GM12878 (cell line): ENCODE data around the gene USP50. TPM values are rescaled to one million over a fixed set of nuclear protein-coding genes. Genes with fewer than 3 reads are reported as not detected.

Source experiments
- ATAC-seq: fragments of 200-7000 bp; cut with Tn5 transposase; 3 replicates; pipeline ENCODE4 v1.9.1; 2020; ENCODE audit warnings: mild to moderate bottlenecking, moderate library complexity
- BruUV-seq: library from RNA; stranded (reverse); fragments of 400-500 nt; replicated peaks from 2 replicates; lab custom pipeline; 2021; lab: Mats Ljungman, UMichigan
- CTCF ChIA-PET: fragments of 300-600 bp; sonication (Branson Sonifier 250); formaldehyde crosslinking; extraction: SDS; loops from one replicate; lab custom pipeline; 2021; ENCODE audit warnings: inconsistent platforms; lab: Yijun Ruan, JAX
- POLR2A ChIA-PET: fragments of 350-600 bp; formaldehyde crosslinking; extraction: SDS; loops from one replicate; lab custom pipeline; 2021; ENCODE audit warnings: inconsistent platforms; lab: Charles Lee
- RAD21 ChIA-PET: fragments of 300-600 bp; sonication (Branson Sonifier 250); formaldehyde crosslinking; loops from one replicate; lab custom pipeline; 2023; ENCODE audit warnings: antibody characterized with exemption; ENCODE audit not compliant: unreplicated experiment; lab: Charles Lee
- SMC1A ChIA-PET: fragments of 300-600 bp; sonication (Branson Sonifier 250); formaldehyde crosslinking; loops from one replicate; lab custom pipeline; 2023; ENCODE audit not compliant: unreplicated experiment, uncharacterized antibody; lab: Charles Lee
- DNase-seq: peaks from one replicate; pipeline ENCODE4 v3.0.0-alpha.2; 2011; ENCODE audit warnings: low read depth, low spot score
- FAIRE-seq: peaks from 3 replicates; lab custom pipeline; 2011; peaks lifted over from hg19 to GRCh38; lab: Jason Lieb, UNC
- H2AFZ ChIP-seq: 2 replicates; pipeline ENCODE4 v1.6.0; 2011; ENCODE audit warnings: low read depth, low read length, control low read depth; ENCODE audit not compliant: control insufficient read depth
- H3K27ac ChIP-seq: 2 replicates; pipeline ENCODE4 v1.5.1; 2011; ENCODE audit warnings: control low read depth; ENCODE audit not compliant: control insufficient read depth, insufficient read depth
- H3K27me3 ChIP-seq, 2 experiments: replicated peaks in 1 of 2; 2 replicates each; pipeline versions ENCODE4 v1.6.0 to v1.6.1; 2011; ENCODE audit warnings: low read length in 1 of 2; ENCODE audit not compliant: control insufficient read depth in 2 of 2, insufficient read depth in 2 of 2
- H3K36me3 ChIP-seq, 2 experiments: 2 replicates each; pipeline ENCODE4 v1.5.1; 2011; ENCODE audit warnings: low read length in 1 of 2; ENCODE audit not compliant: control insufficient read depth in 2 of 2, insufficient read depth in 2 of 2
- H3K4me1 ChIP-seq: 2 replicates; pipeline ENCODE4 v1.6.1; 2011; ENCODE audit warnings: mild to moderate bottlenecking, low read length, moderate library complexity, mixed read lengths; ENCODE audit not compliant: control insufficient read depth, insufficient read depth
- H3K4me2 ChIP-seq: 2 replicates; pipeline ENCODE4 v1.6.0; 2011; ENCODE audit warnings: control low read depth; ENCODE audit not compliant: control insufficient read depth, insufficient read depth
- H3K4me3 ChIP-seq: fragments of 200-600 bp; sonication (generic); 2 replicates; pipeline ENCODE4 v1.5.1; 2016
- H3K79me2 ChIP-seq: 2 replicates; pipeline ENCODE4 v1.6.0; 2011; ENCODE audit warnings: low read length; ENCODE audit not compliant: control insufficient read depth, insufficient read depth
- H3K9ac ChIP-seq: 2 replicates; pipeline ENCODE4 v1.8.0; 2011; ENCODE audit warnings: low read length, control low read depth, mixed read lengths; ENCODE audit not compliant: control insufficient read depth, insufficient read depth
- H3K9me3 ChIP-seq: replicated peaks from 3 replicates; pipeline ENCODE4 v1.5.1; 2011; ENCODE audit warnings: mild to moderate bottlenecking, low read length; ENCODE audit not compliant: control insufficient read depth, insufficient read depth
- H4K20me1 ChIP-seq: 2 replicates; pipeline ENCODE4 v1.6.0; 2011; ENCODE audit not compliant: control insufficient read depth, insufficient read depth
- EZH2 ChIP-seq: IDR thresholded peaks from 2 replicates; pipeline ENCODE4 v1.6.1; 2012; ENCODE audit warnings: low read depth, mild to moderate bottlenecking, control low read depth, inconsistent platforms, low read length, borderline replicate concordance; ENCODE audit not compliant: control insufficient read depth
- MTA3 ChIP-seq: IDR thresholded peaks from 2 replicates; pipeline ENCODE4 v1.6.1; 2012; ENCODE audit warnings: low read length, inconsistent platforms, borderline replicate concordance
- NFIC ChIP-seq: IDR thresholded peaks from 2 replicates; pipeline ENCODE4 v1.6.1; 2012; ENCODE audit warnings: low read depth, mild to moderate bottlenecking, inconsistent platforms, low read length, moderate library complexity
- NFXL1 ChIP-seq: fragments of 450-650 bp; IDR thresholded peaks from 2 replicates; pipeline ENCODE4 v1.6.1; 2017; ENCODE audit warnings: antibody characterized with exemption, mild to moderate bottlenecking, borderline replicate concordance
- RFX5 ChIP-seq: IDR thresholded peaks from 2 replicates; pipeline ENCODE4 v1.6.1; 2011; ENCODE audit warnings: low read depth, low read length, improper control_type of control experiment
- SP1 ChIP-seq: IDR thresholded peaks from one replicate; pipeline ENCODE4 v1.6.1; 2011; ENCODE audit warnings: low read depth, low read length
- ZBED1 ChIP-seq: IDR thresholded peaks from 2 replicates; pipeline ENCODE4 v1.6.1; 2016; ENCODE audit warnings: borderline replicate concordance
- WGBS: methylation state at CpG from one replicate; pipeline ENCODE4 v1.1.6; 2016; ENCODE audit warnings: low lambda C conversion rate; ENCODE audit not compliant: insufficient replicate concordance, insufficient coverage; ENCODE audit errors: missing lambda C conversion rate; 5-methylcytosine and 5-hydroxymethylcytosine counted together
- in situ Hi-C: fragments of 300-500 bp; cut with MboI; formaldehyde crosslinking; loops from 9 replicates; pipeline ENCODE4 v1.14.3; 2018; ENCODE audit warnings: mixed read lengths
- intact Hi-C: fragments of 100-400 bp; cut with micrococcal nuclease; formaldehyde crosslinking; loops from one replicate; pipeline ENCODE4 v1.14.2; 2022; ENCODE audit not compliant: unreplicated experiment
- polyA plus RNA-seq, 11 experiments: library from polyadenylated mRNA; depleted of rRNA in 4 of 11; unstranded in 6 of 11; stranded (reverse) in 5 of 11; fragments of >200 nt; fragmentation: Nextera tagmentation in 4 of 11; fragmentation: Illumina TruSeq in 1 of 11; extraction: Ambion mirVana in 4 of 11; extraction: Trizol in 1 of 11; gene quantifications; 1 replicate in 1 of 11; 2 replicates in 10 of 11; pipeline versions ENCODE4 v1.2.1 to v1.2.3, GENCODE V29; 2011 to 2016; ENCODE audit warnings: inconsistent platforms in 2 of 11, missing spikeins in 2 of 11, low read depth in 1 of 11
- total RNA-seq, 4 experiments: library from RNA; depleted of rRNA in 3 of 4; stranded (reverse); fragments of >200 nt in 3 of 4; fragmentation: Illumina TruSeq in 1 of 4; extraction: Trizol in 1 of 4; gene quantifications; 2 replicates each; pipeline versions ENCODE4 v1.2.1 to v1.2.3, GENCODE V29; 2013 to 2021
- TF ChIP-seq, protein P1 (sequence below): fragments of 450-650 bp; IDR thresholded peaks from 2 replicates; pipeline ENCODE4 v1.6.1; 2017; ENCODE audit warnings: antibody characterized with exemption, mild to moderate bottlenecking, moderate library complexity

Gene USP50
- total and polyA plus RNA-seq, 10 of the 15 experiments (the other 5 are each of a cell fraction or from before 2014, with no cell fraction given) = 0.15 to 0.21 (median 0.19) TPM; not detected in 7

DNA sequence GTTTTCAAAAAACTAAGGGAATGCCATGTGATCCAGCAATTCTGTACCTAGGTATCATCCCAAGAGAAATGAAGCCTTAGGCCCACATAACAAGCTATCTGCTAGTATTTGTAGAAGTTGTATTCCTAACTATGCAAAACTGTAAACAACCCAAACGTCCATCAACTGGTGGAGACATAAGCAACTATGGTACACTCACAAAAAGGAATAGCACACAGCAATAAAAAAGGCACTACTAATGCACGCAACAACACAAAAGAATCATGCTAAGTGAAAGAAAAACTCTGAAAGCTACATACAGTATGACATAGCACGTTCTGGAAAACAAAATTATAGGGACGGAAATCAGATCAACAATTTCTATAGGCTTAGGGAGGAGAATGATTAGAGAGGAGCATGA lies 15.3 kb downstream of the USP50 start:
- H3K27ac ChIP-seq = no peak overlapping the region
- H2AFZ ChIP-seq = no peak overlapping the region
- FAIRE-seq (no peak), DNase-seq (no peak), ATAC-seq (no peak)
- no peaks in the 10 kb centered on the region for H3K4me1 ChIP-seq
- ChIA-PET POLR2A (no interaction called here), SMC1A (interaction anchor here (0.9 to 2.1 kb wide), 2 partner anchors 11 to 150 kb away, joined by 3 to 8 read pairs; no protein-coding TSS in a partner anchor), RAD21 (no interaction called here), CTCF (interaction anchor here (0.8 to 1.2 kb wide), 2 partner anchors 12 to 14 kb away, joined by 3 to 5 read pairs; no protein-coding TSS in a partner anchor)
- H3K9me3 ChIP-seq = no peaks in the 10 kb centered on the region
- in situ Hi-C loops (no loop called here), intact Hi-C loops (no loop called here)
- BruUV-seq = no TSS peak
- 56% methylated on average over 4 of the region's 4 CpGs for WGBS
- no peaks in the 10 kb centered on the region for H3K36me3 ChIP-seq
- TF ChIP-seq NFXL1 (no peak), RFX5 (no peak), NFIC (no peak), SP1 (no peak), ZBED1 (no peak), EZH2 (no peak), MTA3 (no peak)
- TF ChIP-seq, protein P1, sequence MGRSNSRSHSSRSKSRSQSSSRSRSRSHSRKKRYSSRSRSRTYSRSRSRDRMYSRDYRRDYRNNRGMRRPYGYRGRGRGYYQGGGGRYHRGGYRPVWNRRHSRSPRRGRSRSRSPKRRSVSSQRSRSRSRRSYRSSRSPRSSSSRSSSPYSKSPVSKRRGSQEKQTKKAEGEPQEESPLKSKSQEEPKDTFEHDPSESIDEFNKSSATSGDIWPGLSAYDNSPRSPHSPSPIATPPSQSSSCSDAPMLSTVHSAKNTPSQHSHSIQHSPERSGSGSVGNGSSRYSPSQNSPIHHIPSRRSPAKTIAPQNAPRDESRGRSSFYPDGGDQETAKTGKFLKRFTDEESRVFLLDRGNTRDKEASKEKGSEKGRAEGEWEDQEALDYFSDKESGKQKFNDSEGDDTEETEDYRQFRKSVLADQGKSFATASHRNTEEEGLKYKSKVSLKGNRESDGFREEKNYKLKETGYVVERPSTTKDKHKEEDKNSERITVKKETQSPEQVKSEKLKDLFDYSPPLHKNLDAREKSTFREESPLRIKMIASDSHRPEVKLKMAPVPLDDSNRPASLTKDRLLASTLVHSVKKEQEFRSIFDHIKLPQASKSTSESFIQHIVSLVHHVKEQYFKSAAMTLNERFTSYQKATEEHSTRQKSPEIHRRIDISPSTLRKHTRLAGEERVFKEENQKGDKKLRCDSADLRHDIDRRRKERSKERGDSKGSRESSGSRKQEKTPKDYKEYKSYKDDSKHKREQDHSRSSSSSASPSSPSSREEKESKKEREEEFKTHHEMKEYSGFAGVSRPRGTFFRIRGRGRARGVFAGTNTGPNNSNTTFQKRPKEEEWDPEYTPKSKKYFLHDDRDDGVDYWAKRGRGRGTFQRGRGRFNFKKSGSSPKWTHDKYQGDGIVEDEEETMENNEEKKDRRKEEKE = no peak
- no peaks in the 10 kb centered on the region for H3K27me3 ChIP-seq
- H4K20me1 ChIP-seq = no peaks in the 10 kb centered on the region
- no peaks in the 10 kb centered on the region for H3K79me2 ChIP-seq
- H3K4me2 ChIP-seq = no peak overlapping the region
- no peak overlapping the region for H3K4me3 ChIP-seq
- no peak overlapping the region for H3K9ac ChIP-seq
